NCI-H2029 (cell line): ENCODE results near the gene ADGRG6.
"Not testable (repeated sequence)": the region's sequence is repeated elsewhere in the genome, so short reads cannot be mapped to it uniquely, and the experiment has no call there.

Experiments
- DNase-seq: peaks from one replicate; lab custom pipeline; 2025; lab: John Stamatoyannopoulos, UW

The ADGRG6 gene

GRCh38 chr6:142411145-142411544, 109.3 kb downstream of the ADGRG6 start:
- DNase-seq = no peak

DNA sequence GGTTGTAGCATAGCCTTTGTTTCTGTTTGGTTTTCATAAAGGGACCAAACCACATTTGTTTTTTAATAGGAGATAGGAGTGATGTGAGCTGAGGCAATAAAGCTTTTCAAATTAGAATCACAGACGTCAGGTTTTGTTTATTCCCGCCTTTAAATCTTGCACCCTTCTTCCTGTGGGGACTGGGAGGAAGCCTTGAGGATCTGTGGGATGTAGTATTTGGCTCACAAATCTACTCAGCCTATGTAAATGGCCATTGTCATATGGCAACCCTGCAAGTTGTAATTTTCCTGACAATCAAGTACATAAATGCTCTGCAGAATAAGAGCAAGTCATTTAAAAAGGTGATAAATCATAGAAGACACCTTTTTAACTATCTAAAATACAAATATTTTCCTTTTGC, 110.4 kb downstream of the ADGRG6 start:
- no peak for DNase-seq

- no peak for DNase-seq
These were observed 110.9 kb downstream of the ADGRG6 start for GRCh38 chr6:142412658-142413057.

- no peak for DNase-seq
These were observed 111.3 kb downstream of the ADGRG6 start for GRCh38 chr6:142413111-142413510.

DNA sequence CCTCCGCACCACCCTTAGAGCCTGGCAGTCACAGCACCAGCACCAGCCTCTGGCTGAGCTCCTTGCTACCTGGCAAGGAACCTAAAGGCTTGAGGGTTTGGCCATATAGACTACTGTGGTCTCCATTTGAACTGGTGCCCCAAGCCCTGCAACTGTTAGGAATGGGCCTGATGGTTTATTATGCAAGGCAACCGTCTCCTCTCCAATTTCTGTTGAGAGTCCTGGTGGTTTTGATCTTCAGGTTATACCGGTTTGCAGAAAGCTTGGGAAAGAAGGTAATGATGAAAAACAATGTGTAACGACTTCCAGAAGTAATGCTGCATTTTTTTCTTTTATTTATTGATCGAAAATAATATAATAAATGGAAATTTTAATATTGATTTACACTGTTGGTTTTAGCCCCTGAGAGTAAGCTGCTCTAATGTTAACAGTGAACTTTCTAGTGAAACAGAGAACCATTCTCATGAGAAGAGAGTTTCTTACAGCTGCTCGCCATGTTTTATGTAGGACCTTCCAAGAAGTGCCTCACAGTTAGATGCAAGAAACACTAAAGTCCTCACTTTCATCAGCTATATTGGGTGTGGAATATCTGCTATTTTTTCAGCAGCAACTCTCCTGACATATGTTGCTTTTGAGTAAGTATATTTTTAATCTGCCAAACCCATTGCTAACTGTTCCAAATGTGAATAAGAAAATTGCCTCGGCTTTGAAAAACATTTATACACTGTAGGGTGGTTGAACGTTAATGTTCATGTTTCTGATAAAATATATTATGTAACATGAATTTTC, 112.8 kb downstream of the ADGRG6 start:
- DNase-seq = no peak

DNA sequence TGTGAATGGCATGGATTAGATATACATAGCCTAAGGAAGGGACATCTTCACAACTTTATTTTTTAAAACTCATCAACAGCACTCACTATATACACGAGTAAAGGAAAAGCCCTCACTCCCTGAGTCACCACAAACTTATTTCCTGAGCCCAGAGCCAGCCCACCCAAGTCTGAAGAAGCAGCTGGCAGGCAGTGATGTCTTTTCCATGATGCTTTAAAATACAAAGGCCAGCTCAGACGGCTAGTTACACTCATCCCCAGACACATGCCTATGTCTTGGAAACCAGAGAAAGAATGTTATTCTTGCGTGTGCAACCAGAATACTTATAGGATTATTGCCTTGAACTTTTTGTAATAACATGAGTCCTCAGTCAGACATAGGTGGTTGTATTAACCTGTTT, 114.4 kb downstream of the ADGRG6 start:
- no peak for DNase-seq

DNA sequence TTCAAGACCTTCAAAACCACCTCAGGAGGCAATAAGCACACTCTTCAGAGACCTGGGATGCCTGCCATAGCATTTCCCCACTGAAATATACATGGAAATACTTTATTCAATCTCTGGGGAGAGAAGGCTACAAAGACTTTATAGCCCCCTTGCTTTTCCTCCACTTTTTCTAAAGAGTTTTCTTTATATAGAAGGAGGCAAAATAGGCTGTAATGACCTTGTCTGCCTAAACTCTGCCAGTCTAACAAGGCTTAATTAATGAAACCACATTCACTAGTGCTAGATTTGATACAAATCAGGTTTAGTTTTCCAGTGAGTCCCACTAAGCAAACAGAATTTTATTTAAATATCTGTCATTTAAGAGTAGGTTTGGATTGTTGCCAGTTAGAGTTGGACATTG, 114.9 kb downstream of the ADGRG6 start:
- DNase-seq = no peak

GRCh38 chr6:142417331-142417750, 115.5 kb downstream of the ADGRG6 start:
- no peak for DNase-seq

DNA sequence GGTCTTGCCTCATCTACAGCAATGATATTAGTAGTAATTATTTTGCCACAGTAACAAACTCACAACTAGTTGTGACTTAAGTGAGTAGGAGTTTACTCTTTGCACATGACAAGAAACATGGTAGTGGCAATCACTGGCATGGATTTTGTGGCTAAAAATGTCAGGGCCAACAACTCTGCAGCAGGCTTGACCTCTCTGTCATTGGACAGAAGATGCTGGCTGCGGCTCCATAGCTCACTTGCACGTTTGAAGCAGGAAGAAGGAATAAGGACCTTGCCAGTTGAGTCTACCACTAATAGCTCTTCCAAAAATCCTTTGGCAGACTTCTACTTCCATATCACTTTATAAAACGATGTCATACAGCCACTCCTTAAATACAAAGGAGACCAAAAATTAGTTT, 117.3 kb downstream of the ADGRG6 start:
- DNase-seq = no peak

DNA sequence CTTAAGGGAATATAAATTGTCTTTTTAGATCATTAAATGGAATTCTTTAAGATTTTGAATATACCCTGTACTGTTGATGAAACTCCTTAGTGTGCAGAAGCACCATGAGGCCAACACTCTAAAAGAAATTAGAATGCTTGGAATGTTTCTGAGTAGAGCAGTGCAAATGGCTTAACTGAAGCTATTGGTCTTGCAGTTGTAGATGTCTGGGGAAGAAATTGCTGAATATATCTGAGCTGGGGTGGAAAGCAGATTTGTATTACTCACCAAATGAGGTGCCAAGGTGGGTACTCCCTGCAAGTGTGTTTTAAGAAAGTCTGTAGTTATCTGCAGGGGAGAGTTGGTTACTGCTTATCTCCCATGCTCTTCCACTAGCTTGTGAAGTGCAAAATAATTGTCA, 119.0 kb downstream of the ADGRG6 start:
- no peak for DNase-seq

DNA sequence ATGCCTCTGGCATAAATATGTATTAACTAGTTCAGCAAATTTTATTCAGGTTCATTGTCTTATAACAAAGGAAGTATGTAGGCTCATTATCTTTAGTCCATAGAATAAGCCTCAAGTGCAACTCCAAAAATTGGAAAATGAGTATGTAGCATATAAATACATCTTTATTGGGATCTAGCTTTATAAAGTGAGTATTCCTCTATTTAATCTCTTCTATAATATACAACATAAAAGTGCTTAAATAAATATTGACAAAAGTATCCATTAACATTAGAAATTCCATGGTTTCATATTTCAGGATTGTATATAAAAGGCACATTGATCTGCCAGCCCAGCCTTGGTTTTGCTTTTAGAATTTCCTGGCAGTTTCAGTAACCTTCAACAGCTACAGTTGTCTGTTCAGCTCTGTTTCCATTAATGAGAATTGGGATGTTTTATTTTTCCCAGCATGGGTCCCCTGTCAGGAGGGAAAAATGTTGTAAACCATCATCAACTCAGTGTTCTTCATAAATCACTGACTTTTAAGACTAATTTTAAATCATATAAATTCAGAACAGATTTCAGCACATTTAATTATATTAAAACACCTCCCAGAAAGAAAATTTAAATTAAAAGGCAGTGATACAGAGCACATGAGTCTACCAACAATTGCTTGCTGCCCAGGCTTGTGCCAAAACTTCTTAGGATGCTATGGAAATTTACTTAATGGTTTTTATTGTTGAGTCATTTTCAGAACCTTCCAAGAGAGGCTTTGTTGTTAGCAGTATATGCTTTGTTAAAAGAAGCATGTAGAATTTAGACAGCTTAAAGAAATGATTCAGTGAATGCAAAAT, 119.7 kb downstream of the ADGRG6 start:
- no peak for DNase-seq

- not testable (repeated sequence) for DNase-seq
These were observed 124.8 kb downstream of the ADGRG6 start for GRCh38 chr6:142426444-142427132.

GRCh38 chr6:142428468-142428867, 126.7 kb downstream of the ADGRG6 start:
- DNase-seq = not testable (repeated sequence)

DNA sequence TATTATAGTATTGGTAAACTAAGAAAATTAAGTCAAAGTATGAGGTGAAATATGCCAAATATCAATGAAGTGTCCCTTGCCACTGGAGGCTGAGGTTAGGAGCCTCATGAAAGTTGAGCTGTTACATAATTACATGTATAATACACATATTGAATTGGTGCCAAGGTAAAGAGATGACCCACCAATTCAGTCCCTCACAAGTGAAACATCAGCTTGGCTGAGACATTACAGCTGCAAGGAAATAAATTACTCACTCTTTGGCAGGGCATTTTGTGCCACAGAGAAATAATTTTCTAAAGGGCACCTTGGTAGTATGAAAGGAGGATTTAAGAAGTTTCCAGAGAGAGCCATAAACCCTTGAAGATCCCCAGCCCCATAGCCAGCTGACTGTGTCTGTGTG, 127.4 kb downstream of the ADGRG6 start:
- no peak for DNase-seq

DNA sequence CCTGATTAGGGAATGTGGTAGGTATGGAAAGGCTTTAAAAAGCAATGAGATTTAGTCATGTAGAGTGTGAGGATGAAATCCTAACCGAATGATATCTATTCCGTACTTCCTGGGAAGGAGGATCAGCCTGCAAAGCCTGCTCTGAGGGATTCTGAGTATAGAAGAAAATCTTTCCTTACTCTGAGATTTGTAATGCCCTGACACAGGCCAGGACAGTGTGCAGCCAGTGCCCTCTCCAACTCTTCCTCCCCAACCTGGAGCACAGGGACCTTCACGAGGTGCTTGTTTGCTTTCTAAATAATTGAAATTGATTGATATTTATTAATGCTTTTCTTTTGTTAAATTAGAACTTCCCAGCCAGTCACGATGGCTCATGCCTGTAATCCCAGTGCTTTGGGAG, 131.6 kb downstream of the ADGRG6 start:
- DNase-seq = no peak

DNA sequence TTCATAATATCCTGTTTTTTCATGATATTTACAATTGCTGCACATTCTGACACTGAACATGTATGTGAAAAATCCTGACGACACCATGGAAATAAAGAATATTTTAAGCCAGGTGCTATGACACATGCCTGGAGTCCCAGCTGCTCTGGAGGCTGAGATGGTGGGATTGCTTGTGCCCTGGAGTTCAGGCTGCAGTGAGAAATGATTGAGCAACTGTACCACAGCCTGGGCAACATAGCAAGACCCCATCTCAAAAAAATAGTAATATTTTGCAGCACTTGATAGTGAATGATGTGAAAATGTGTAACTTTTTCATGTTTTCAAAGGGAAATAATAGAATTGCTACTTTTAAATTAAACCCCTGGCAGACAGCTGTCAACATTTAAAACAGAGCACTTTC, 137.1 kb downstream of the ADGRG6 start:
- no peak for DNase-seq

DNA sequence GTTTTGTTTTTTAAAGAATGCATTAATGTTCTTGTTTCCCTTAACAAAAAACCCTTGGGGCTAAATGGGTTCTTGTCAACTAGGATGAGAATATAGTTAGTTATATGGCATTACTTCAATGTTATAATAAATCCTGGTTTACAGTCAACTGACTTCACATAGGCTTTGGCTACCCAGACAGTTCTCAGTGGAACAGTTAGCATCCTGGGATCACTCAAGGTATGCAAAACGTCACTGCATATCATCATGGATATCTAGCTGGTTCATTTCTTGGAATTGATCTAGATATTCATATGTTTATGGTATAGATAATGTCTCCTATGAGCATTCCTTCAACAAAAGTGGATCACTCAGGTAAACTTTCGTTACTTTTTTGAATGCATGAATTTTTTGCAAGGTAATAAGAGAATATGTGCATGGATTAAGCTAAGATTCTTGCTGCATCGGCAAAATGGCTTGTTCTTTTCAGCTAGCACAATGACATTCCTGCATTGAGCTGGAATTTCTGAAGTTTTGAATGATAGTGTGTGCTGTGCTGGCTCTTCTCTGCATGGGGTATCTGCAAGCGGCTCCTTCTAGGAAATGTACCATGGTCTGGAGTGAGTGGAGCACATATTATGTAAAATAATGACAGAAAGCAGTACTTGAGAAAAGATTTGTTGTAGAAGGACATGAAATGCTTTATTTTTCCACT, 138.9 kb downstream of the ADGRG6 start:
- no peak for DNase-seq

DNA sequence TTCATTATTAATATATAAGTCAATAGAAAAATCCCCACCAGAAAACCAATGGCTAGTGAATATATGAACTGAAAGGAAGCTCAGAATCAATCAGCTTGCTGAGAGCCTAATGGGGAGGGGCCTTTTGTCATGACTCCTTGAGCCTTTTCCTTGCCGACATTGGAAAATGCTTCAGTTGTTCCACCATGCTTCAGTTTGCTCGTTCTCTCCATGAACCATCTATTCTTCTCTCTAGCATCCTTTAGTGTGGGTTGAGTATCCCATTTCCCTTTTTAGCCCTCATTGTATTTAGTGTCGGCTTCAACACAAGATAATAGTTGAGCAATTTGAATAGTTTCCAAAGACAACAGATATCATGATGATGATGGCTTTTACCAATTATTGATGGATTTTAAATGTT, 139.9 kb downstream of the ADGRG6 start:
- DNase-seq = no peak

GRCh38 chr6:142443102-142443501, 141.3 kb downstream of the ADGRG6 start:
- DNase-seq = no peak

DNA sequence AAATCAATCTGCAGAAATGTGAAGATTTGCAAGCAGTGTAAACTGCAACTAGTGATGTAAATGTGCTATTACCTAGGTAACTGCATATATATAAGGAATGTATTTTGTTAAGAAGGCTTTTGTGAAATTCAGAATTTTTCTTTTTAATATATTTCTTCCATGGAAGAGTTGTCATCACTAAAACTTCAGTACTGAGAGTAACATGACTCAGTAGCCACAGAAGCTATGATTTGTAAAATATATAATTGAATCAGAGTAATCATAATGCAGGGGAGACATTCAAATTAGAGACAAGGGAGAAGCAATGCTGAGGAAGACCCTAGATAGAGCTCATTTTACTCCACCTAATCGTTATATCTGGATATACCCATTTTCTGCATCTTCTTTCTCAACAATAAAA, 141.7 kb downstream of the ADGRG6 start:
- no peak for DNase-seq

DNA sequence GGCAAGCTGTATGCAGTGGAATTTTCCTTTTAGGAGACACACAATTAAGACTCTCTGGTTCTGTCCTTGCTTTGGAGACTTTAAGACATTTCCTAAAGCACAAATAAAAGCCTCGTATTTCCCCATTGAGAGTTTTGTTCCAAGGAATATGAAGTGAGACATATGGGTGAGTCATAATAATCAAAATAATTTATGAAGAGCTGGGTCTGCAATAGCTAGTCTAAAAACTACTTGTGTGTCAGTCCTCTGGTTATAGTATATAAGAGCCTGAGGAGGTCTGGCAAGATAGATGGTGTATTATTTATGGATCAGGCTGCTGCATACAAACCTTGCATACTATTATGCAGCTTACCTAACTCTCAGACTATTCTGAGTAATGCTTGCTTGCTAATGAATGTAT, 142.6 kb downstream of the ADGRG6 start:
- no peak for DNase-seq

GRCh38 chr6:142444881-142445301, 143.1 kb downstream of the ADGRG6 start:
- no peak for DNase-seq
